ENCODE results near the gene PTPN14. TPM values are rescaled to one million over a fixed set of nuclear protein-coding genes. Genes with fewer than 3 reads are reported as not detected.
"Not testable (repeated sequence)": the region's sequence is repeated elsewhere in the genome, so short reads cannot be mapped to it uniquely, and the experiment has no call there.

PTPN14 gene
- polyA plus RNA-seq, 1 donor from 2014 or later: 0.07 TPM

GRCh38 chr1:214524824-214525223 is 26.6 kb downstream of the PTPN14 start:
- TF ChIP-seq TAF1 (IDR thresholded peaks at IDR 0.05; ENCODE audit: low read depth) (no peak), SMC3 (conservative IDR thresholded peaks at IDR 0.05; ENCODE audit: poor library complexity) (no peak), POLR2AphosphoS5 (IDR thresholded peaks at IDR 0.05) (no peak), RAD21 (conservative IDR thresholded peaks at IDR 0.05) (no peak), REST (IDR thresholded peaks at IDR 0.05; ENCODE audit: borderline replicate concordance) (no peak), EP300 (conservative IDR thresholded peaks at IDR 0.05; ENCODE audit: poor library complexity, severe bottlenecking) (no peak), EZH2 (IDR thresholded peaks at IDR 0.05; ENCODE audit: borderline replicate concordance, insufficient read depth, low read length, poor library complexity, severe bottlenecking) (no peak), CTCF (IDR thresholded peaks at IDR 0.05; ENCODE audit: poor library complexity, severe bottlenecking) (no peak), MXI1 (conservative IDR thresholded peaks at IDR 0.05; ENCODE audit: poor library complexity, severe bottlenecking) (no peak)
- no peaks in the 10 kb centered on the region for H3K9me3 ChIP-seq (ENCODE audit: low read length)
- H3K4me3 ChIP-seq (ENCODE audit: low read length): no peak overlapping the region
- H2AFZ ChIP-seq (ENCODE audit: low read depth, low read length): no peak overlapping the region
- no peak overlapping the region for H3K27ac ChIP-seq (ENCODE audit: low read length)
- H3F3A ChIP-seq (ENCODE audit: insufficient read depth, low read length, poor library complexity, severe bottlenecking): no peaks in the 10 kb centered on the region
- no peak overlapping the region for H3K4me2 ChIP-seq (ENCODE audit: low read length)
- H3K9ac ChIP-seq (ENCODE audit: low read length): no peak overlapping the region
- H3K27me3 ChIP-seq (ENCODE audit: insufficient read depth, low read depth, low read length): no peaks in the 10 kb centered on the region
- H3K36me3 ChIP-seq (ENCODE audit: insufficient read depth, low read length): no peaks in the 10 kb centered on the region
- no peaks in the 10 kb centered on the region for H4K20me1 ChIP-seq (ENCODE audit: insufficient read depth)
- H3K79me2 ChIP-seq (replicated peaks; ENCODE audit: insufficient read depth, low read length): no peaks in the 10 kb centered on the region
- no peaks in the 10 kb centered on the region for H3K9me2 ChIP-seq (ENCODE audit: insufficient read depth, low read length)

GRCh38 chr1:214523124-214523824 is 28.1 kb downstream of the PTPN14 start:
- TF ChIP-seq SMC3 (conservative IDR thresholded peaks at IDR 0.05; ENCODE audit: poor library complexity) (no peak), RAD21 (conservative IDR thresholded peaks at IDR 0.05) (no peak), TAF1 (IDR thresholded peaks at IDR 0.05; ENCODE audit: low read depth) (no peak), POLR2AphosphoS5 (IDR thresholded peaks at IDR 0.05) (no peak), CTCF (IDR thresholded peaks at IDR 0.05; ENCODE audit: poor library complexity, severe bottlenecking) (no peak), EZH2 (IDR thresholded peaks at IDR 0.05; ENCODE audit: borderline replicate concordance, insufficient read depth, low read length, poor library complexity, severe bottlenecking) (no peak), MXI1 (conservative IDR thresholded peaks at IDR 0.05; ENCODE audit: poor library complexity, severe bottlenecking) (no peak), REST (IDR thresholded peaks at IDR 0.05; ENCODE audit: borderline replicate concordance) (no peak), EP300 (conservative IDR thresholded peaks at IDR 0.05; ENCODE audit: poor library complexity, severe bottlenecking) (no peak)
- no peak overlapping the region for H3K4me2 ChIP-seq (ENCODE audit: low read length)
- no peak overlapping the region for H2AFZ ChIP-seq (ENCODE audit: low read depth, low read length)
- no peaks in the 10 kb centered on the region for H3K9me2 ChIP-seq (ENCODE audit: insufficient read depth, low read length)
- no peak overlapping the region for H3K4me3 ChIP-seq (ENCODE audit: low read length)
- no peak overlapping the region for H3K9ac ChIP-seq (ENCODE audit: low read length)
- no peaks in the 10 kb centered on the region for H3K36me3 ChIP-seq (ENCODE audit: insufficient read depth, low read length)
- H3K27ac ChIP-seq (ENCODE audit: low read length): no peak overlapping the region
- no peaks in the 10 kb centered on the region for H3F3A ChIP-seq (ENCODE audit: insufficient read depth, low read length, poor library complexity, severe bottlenecking)
- H3K9me3 ChIP-seq (ENCODE audit: low read length): no peaks in the 10 kb centered on the region
- H4K20me1 ChIP-seq (ENCODE audit: insufficient read depth): no peaks in the 10 kb centered on the region
- no peaks in the 10 kb centered on the region for H3K27me3 ChIP-seq (ENCODE audit: insufficient read depth, low read depth, low read length)
- no peaks in the 10 kb centered on the region for H3K79me2 ChIP-seq (replicated peaks; ENCODE audit: insufficient read depth, low read length)

GRCh38 chr1:214521458-214521857 is 29.9 kb downstream of the PTPN14 start:
- H3K9ac ChIP-seq (ENCODE audit: low read length); H4K20me1 ChIP-seq (ENCODE audit: insufficient read depth); H3K36me3 ChIP-seq (ENCODE audit: insufficient read depth, low read length); H3K9me2 ChIP-seq (ENCODE audit: insufficient read depth, low read length); H3K27ac ChIP-seq (ENCODE audit: low read length); H3F3A ChIP-seq (ENCODE audit: insufficient read depth, low read length, poor library complexity, severe bottlenecking); H3K9me3 ChIP-seq (ENCODE audit: low read length); H3K4me2 ChIP-seq (ENCODE audit: low read length); H3K27me3 ChIP-seq (ENCODE audit: insufficient read depth, low read depth, low read length); H3K4me3 ChIP-seq (ENCODE audit: low read length); H3K79me2 ChIP-seq (replicated peaks; ENCODE audit: insufficient read depth, low read length); H2AFZ ChIP-seq (ENCODE audit: low read depth, low read length): not testable (repeated sequence)

Data from neural cell (in vitro differentiated cells).